HG03108 (cell line): ENCODE data around the gene CACNA1D.

Experiments
- ATAC-seq: cut with Tn5 transposase; IDR thresholded peaks from one replicate; pipeline ENCODE4 v1.9.1; 2021; ENCODE audit warnings: moderate library complexity; ENCODE audit not compliant: unreplicated experiment

CACNA1D gene

DNA sequence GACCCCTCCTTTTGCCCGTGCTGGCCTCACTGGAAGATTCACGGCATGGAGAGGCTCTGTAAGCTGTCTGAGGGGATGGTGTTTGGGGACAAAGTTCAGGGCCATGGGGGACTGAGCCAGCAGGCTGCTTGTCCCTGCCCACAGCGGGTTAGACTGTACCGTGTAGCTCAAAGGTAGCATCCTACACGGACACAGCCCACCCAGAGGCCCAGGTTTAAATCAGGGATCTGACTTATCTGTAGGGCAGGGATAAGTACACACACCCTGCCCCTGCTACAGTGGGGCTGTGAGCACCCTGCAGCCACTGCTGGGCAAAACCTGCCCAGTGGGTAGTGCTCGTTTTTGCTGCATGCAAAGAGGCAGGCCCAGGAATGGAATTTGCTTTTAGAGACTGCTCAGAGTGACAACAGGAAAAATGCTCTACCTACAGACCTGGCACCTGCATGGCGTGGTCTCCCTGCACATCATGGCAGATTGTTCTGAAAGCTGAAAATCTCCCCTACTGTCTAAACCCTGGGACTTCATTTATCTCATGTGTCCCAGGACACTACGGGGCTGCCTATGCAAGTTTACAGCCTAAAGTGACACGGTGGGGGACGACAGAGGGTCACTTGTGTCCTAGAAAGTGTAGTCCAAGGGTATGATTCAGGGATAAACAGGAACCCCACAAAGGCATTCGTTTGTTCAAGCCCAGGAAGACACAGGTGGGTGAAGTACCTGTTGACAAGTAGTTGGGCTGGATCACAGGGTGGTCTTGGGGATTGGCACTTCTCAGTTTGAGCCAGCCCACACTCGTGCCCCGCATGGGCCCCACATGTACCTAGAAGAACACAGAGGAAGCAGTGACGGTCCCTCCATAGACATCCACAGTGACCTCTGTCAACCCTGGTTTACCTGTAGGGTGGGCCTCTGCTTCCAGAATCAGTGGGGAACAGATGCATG lies 324.1 kb downstream of the CACNA1D start:
- no peak for ATAC-seq

DNA sequence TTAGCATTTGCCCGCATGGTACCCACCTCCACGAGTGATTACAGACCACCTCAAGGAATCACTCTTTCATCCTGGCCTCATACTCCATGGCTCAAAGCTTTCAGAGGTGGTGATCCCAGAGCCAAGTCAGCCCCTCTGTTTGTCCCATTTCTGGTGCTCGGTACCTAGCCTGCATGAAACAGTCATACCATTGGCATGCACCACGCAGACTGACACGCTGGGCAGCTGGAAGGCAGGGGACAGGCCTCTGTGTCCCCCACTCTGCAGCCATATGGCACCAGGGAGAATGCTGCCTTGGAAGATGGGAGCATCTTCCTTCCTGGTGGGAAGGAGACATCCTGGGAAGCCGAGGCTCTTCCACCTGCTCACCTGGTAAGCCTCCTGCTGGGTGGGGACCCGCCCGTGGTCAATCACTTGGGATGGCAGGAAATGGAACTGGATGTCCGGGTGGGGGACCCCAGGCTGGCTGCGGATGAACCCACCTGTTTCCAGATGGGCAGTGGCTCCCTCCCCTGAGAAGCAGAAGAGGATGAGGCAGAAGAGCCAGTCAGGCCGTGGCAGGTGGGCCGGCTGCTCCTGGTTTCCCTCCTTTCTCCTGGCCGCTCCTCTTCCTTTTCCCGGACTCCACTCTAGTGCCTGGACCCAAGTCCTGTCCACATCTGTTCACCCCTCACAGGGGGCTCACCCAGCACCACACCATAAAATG lies 324.9 kb downstream of the CACNA1D start:
- ATAC-seq: no peak

DNA sequence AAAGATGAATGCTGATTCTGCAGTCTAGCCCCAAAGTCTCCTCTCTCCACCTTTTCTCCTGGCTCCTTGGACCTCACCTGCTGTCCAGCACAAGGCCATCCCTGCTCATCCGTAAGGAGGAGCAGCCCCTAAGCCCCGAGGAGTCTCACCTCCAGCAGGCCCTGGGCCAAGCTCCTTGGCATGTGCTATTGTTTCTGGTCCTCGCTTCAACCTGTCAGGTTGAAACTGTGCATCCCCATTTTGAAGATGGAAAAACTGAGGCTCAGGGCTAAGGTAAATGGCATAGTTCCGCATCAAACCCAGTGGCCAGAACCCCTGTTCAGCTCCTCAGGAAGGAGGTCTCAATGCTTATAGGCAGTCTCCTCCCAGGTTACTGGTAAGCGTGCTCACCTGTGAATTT lies 325.7 kb downstream of the CACNA1D start:
- no peak for ATAC-seq

DNA sequence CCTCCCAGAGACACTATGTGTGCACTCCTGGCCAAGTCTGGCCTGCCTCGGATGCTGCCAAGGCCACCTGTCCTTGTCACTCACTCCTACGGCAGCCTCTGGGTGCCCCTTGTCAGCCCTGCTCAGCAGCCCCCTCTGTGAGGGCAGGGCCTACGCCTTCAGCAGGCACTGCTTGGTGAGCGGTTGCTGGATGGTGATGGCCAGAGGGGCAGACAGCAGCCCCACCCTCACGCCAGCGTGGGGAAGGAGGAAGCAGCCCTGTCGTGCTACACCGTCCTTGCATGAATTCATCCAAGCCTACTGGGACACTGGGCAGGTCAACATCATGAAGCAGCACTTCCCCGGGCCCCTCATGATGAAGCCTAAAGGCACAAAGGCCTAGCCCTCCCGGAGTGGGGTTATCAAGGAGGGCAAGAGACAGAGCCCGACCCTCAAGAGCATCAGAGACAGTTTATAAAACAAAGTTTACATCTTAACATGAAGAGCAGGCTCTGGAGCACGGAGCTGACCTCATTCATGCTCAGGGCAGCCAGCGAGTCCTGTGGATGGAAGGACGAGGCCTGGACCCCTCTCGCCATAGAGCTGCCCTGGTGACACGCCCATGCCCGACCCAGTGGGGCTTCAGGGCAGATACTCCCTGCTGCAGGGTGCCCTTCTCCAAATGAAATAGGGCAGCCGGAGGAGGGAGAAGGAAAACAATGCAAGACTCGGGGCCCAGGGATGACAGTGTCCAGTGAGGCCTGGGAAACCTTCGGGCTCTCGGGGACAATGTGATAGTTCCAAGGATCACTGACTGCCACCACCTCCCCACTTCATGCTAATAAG lies 326.6 kb downstream of the CACNA1D start:
- ATAC-seq: no peak

DNA sequence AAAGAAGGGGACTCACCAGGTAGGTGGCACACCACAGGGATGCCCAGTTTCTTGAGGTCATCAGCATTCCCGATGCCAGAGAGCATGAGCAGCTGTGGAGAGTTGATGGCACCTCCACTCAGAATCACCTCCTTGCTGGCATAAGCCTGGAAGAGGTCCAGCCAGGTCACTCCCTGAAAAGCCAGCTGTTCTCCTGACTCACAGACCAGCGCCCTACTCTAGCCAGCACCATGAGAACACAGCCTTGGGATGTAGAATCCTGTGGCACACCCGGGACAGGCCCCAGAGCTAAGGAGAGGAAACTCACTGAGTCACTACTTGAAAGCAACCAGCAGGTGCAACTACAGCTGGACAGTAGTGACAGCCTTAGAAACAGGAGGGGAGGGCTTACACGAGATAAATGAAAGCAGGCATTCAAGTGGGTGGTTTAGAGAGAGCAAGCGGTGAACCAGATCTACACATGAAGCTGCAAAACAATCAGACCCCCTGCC lies 327.3 kb downstream of the CACNA1D start:
- ATAC-seq: no peak

DNA sequence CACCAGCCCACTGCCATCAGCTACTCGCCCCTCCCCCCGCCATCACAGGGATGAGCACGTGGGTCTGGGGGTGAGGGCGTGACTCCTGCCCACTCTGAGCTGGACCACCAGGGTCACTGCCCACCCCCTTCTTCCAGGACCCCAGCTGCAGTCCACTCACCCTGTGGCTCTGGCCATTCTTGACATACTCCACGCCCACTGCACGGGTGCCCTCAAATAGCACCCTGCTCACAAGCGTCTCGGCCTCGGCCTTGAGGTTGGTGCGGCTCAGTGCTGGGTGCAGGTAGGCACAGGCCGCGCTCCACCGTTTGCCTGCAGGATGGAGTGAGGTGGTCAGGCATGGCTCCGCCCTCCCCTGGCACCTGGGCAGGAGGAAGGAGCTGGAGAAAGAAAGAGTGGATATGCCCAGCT lies 327.9 kb downstream of the CACNA1D start:
- ATAC-seq: no peak

DNA sequence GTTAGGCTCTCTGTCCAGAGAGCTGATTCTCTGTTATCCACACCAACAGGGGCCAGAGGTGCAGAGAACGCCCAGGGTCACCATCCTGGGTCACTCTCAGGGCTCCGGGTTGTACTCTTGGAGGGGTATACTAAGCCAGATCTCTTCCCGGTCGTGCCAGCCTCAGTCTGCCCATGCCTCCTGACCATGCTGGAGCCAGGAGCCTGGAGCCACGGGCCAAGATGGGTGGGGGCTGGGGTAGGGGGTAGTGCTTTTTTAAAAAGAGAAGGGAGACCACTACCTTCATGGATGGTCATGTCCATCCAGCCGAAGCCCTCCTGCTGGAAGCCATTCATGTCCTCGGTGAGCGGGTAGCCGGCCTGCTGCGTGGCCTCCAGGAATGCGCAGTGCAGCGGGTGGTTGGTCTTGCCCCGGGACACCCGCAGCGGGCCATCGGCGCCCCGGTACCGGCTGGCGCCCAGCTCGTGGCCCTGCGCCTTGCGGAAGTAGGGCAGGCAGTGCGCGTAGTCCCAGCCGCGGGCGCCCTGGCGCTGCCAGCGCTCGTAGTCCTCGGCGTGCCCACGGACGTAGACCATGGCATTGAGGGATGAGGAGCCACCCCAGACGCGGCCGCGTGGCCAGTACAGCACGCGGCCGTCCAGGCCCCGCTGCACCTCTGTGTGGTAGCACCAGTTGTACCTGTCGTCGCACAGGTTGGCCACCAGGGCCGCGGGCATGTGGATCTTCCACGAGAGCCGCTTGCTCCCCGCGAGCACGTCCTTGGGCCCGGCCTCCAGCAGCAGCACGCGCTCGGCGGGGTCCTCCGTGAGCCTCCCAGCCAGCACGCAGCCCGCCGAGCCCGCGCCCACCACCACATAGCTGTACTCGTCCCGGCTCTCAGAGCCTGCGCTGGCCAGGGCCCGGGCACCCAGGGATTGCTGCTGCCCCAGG lies 328.9 kb downstream of the CACNA1D start:
- no peak for ATAC-seq

DNA sequence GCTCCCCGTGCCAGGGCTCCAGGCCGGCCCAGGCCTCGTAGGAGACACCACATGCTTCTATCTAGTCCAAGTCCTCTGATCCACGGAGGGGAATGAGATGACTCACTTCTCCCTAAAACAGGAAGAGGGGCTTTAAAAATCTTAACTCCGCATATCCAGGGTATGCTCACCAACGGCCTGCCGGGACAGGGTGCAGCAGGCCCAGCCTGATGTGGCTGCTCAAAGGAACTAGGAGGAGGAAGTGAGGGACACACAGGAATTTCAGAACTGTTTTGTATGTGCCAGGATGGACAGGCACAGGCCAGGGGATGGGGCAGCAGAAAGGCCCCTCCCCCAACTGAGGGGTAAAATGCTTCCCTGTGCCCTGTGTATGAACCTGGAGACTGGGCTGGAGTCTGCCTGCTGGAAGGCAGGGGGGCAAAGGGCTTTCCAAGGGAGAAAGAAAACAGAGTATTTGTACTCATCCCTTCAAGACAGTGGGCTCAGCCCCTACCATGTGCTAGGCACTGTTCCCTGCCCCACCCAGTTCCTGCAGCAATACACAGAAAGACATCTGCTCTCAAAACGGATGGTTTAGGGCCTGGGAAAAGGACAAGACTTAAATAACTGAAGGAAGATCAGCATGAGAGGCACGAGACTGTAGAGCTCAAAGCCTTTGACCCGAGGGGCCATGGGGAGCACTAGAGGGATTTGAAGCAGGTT lies 329.7 kb downstream of the CACNA1D start:
- no peak for ATAC-seq

DNA sequence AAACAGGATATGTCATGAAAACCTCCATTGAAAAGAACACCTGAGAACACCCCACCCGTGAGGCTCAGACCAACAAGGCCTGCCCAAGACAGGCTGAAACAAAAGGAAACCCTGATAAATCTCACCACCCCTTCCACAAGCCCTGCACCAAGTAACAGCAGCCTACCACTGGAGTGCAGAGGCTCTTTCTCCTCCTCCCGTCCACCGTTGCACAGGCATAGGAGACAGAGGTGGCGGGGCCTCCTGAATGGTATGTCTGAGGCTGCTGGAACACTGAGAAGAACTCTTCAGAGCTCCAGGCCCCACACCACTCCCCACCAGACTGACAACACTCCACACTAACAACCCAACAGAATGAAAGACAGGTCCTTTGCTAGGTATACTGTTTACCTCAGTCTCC lies 330.4 kb downstream of the CACNA1D start:
- no peak for ATAC-seq

DNA sequence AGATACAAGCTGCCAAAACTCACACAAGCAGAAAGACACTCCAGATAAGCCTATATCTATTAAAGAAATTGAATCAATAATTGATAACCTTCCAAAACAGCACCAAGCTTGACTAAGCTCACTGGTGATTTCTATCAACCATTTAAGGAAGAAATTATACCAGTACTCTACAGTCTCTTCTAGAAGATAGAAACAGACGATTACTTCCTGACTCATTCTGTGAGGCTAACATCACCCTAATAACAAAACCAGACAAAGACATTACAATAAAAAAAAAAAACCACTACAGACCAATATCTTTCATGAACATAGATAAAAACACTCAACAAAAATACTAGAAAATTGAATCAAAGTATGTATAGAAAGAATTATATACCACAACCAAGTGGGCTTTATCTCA lies 331.6 kb downstream of the CACNA1D start:
- no peak for ATAC-seq

DNA sequence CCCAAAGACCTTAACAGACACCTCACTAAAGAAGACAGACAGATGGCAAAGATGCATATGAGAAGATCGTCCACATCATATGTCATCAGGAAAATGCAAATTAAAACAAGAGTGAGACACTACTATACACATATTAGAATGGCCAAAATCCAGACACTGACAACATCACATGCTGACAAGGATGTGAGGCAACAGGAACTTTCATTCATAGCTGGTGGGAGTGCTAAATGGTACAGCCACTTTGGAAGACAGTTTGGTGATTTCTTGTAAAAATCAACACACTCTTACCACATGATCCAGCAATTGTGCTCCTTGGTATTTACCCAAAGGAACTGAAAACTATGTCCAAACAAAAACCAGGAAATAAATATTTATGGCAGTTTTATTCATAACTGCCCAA lies 334.2 kb downstream of the CACNA1D start:
- no peak for ATAC-seq

DNA sequence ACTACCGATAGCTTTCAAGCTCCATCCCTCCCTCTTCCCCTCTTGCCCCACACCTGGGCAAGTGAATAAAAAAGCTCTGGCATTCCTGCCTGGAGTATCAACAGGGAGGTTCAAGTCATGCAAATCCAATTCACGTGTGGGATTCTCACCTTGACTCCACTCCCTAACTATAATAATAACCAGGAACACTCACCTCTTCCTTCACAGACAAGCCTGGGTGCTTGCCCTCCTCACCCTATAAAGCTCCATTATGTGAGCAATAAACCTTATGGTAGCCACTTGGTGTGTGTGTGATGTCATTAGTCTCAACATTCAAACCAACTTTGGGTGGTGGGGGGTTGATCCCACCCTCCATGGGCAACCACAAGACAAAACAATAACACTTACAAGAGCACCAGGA lies 335.2 kb downstream of the CACNA1D start:
- ATAC-seq: no peak

DNA sequence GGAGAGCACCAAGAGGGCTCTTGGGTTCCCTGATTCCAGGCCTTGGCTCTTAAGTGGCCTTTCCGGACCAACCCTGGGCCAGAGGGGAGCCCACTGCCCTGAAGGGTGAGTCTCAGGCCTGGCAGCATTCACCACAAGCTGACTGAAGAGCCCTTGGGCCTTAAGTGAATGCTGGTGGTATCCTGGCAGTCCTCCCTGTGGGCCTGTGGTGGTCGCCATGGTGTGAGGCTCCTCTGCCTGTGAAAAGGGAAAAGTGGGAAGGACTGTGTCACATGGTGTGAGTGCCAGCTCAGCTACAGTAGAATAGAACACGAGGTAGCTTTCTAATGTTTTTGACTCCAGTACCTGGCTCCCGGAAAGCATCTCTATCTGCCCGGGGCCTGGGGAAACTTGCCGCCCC lies 336.5 kb downstream of the CACNA1D start:
- no peak for ATAC-seq

DNA sequence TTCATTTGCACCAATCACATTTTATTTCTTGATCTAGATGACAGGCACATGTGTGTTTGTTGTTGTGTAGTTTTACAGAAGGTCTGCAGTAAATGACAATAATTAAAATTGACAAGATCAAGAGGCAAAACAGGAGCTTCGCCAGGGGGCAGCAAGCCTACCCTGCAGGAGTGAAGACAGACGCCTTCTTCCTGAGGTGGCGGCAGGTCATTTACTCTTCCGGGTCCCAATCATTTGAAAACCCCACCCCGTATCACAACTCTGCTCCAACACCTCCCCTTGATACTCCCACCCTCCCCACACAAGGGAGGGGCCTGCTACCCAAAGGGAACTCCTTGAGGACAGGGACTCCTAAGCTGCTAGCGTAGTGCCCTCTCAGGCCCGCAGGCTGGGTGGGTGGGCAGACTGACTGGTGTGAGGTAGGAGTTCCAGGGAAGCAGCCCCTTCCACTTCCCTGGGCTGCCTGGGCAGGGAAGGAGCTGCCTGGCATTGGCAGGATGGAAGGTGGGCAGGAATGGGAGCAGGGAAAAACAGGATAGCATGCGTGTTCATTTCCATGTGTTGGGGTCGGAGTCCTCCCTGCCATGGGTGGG lies 338.7 kb downstream of the CACNA1D start:
- no peak for ATAC-seq

DNA sequence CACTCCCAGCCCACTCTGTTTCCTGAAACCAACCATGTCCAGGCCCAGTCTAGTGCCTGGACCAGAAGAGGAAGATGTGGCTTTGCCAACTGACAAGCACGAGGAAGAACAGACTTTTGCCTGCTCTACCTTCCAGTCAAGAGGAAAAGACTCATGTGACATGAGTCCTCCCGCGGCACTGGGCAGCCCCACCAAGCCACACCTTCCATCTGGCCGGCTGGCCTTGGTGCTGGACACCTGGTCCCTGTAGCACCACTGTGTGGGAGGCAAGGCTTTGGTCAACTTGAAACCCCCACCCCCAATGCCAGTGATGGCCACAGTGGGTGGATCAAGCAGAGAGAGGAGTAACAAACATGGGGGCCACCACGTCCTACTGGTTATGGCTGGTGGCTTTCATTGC lies 339.3 kb downstream of the CACNA1D start:
- ATAC-seq: no peak

DNA sequence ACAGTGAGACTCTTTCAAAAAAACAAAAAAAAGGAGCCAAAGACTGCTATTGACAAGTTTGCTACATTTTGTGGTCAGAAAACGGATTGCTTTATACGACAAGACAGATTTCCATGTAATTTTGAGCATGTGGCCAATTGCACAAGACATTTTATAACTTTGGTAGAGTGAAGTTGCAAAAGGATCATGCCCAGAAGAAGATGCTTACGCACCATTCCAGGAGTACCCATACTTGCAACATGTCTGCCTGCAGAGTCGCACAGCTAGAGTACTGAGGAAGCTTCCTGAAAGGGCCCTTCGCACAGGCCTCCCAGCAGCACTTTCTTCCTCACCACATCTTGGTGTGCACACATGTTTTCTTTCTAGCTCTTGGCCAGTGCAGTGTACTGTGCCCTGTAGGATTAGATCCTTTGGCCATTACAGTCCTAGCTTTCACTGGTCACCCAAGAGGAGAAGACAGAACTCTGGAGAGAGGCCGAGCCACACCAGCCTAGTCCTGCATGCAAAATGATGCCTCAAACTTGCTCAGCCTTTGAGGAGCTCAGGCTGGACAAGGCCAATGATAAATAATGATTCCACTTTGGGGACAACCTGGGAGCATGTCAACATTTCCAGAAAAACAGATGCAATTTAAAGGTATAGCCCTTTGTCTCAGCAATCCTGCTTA lies 340.2 kb downstream of the CACNA1D start:
- ATAC-seq: no peak

DNA sequence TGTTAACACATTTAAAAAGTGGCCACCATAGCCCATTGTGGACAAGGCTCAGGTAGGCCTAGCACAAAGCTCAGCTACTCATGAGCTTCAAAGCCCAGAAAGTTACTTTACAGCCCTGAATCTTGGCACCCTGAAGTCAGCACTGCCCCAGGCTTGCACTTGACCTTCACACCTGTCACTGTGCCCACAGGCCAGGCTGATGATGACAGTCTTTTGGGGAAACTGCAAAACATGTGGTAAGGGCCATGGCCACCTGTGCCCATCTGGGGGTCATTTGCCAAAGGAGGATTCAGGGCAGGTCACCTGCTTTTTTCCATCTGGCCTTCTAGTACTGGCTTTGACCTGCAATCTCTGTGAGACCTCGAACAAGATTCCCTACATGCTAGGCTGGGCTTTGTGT lies 340.8 kb downstream of the CACNA1D start:
- no peak for ATAC-seq

DNA sequence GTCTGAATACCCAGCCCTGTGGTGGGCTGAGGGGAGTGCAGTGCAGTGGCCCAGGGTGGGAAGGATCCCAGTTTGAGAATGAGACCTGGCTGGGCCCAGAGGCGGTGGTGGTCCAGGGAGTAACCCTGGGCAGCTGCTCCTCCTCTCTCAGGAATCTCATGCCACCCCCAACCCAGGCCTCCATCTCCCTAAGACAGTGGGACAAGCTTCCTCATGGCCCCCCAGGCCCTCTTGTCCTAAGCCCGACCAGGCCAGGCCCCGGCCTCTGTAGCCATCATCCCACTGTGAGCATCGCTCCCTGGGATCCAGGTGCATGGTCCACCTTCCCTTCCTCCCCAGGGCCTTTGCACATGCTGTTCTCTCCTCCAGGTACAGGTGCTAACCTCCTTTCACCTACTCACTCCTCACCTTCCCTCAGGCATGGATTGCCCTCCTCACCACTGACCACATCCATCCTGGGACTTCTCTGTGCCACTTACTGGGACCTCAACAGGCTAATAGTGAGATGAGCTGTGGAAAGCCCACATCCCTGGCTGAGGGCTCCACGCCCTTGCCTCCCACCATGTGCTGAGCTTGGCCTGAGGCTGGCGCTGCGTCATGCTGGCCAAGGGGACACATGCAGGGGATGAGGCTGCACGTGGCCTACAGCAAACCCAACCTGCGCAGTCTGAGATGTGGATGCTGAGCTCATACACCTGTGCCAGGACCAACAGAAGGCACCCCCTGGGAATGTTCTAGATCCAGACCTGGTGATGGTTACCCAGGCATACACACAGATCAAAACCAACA lies 341.9 kb downstream of the CACNA1D start:
- ATAC-seq: no peak
